Measurements from ENCODE around the gene ZBTB25.

The ZBTB25 gene

GRCh38 chr14:64475585-64476273, 27.9 kb downstream of the ZBTB25 start:
- no peak for DNase-seq

- DNase-seq, result no peak
Measured at GRCh38 chr14:64474698-64475097, 28.9 kb downstream of the ZBTB25 start.

GRCh38 chr14:64474041-64474440, 29.6 kb downstream of the ZBTB25 start:
- no peak for DNase-seq

GRCh38 chr14:64468451-64468850, 35.2 kb downstream of the ZBTB25 start:
- DNase-seq, result no peak

- no peak for DNase-seq
Measured at GRCh38 chr14:64467566-64467965, 36.1 kb downstream of the ZBTB25 start.

- no peak for DNase-seq
Measured at GRCh38 chr14:64467101-64467500, 36.5 kb downstream of the ZBTB25 start.

GRCh38 chr14:64465831-64466554, 37.6 kb downstream of the ZBTB25 start:
- DNase-seq, result peak; percentile 36

- DNase-seq, result peak; percentile 81
Measured at GRCh38 chr14:64465191-64465822, 38.3 kb downstream of the ZBTB25 start, which contains the start of gene AKAP5. AKAP5 (plus strand) TSS chr14:64465499; CDS start chr14:64468395, 2,896 bp downstream.

- peak; percentile 46 for DNase-seq
Measured at GRCh38 chr14:64464651-64465050, 39.0 kb downstream of the ZBTB25 start.

GRCh38 chr14:64463873-64464272, 39.8 kb downstream of the ZBTB25 start:
- no peak for DNase-seq

GRCh38 chr14:64463195-64463594, 40.4 kb downstream of the ZBTB25 start:
- DNase-seq, result no peak

- no peak for DNase-seq
Measured at GRCh38 chr14:64461221-64461620, 42.4 kb downstream of the ZBTB25 start.

- DNase-seq, result no peak
Measured at GRCh38 chr14:64459405-64460136, 44.1 kb downstream of the ZBTB25 start.

- no peak for DNase-seq
Measured at GRCh38 chr14:64454671-64455070, 49.0 kb downstream of the ZBTB25 start.

GRCh38 chr14:64450255-64450654, 53.4 kb downstream of the ZBTB25 start:
- no peak for DNase-seq

GRCh38 chr14:64447876-64448670, 55.6 kb downstream of the ZBTB25 start:
- DNase-seq, result no peak

GRCh38 chr14:64444984-64445845, 58.4 kb downstream of the ZBTB25 start:
- no peak for DNase-seq

- DNase-seq, result no peak
Measured at GRCh38 chr14:64444140-64444539, 59.5 kb downstream of the ZBTB25 start.

GRCh38 chr14:64442300-64442988, 61.2 kb downstream of the ZBTB25 start:
- no peak for DNase-seq

- DNase-seq, result no peak
Measured at GRCh38 chr14:64440494-64440893, 63.1 kb downstream of the ZBTB25 start.

GRCh38 chr14:64439141-64439540, 64.5 kb downstream of the ZBTB25 start:
- DNase-seq, result no peak

Measured in NCI-H146 (cell line).